ENCODE measurements around the gene H6PD.

Gene H6PD

GRCh38 chr1:9316512-9316911 is 81.9 kb downstream of the H6PD start:
- no peak for DNase-seq (ENCODE audit: low read depth, low spot score)

GRCh38 chr1:9317072-9317471 is 82.5 kb downstream of the H6PD start:
- DNase-seq (ENCODE audit: low read depth, low spot score), result no peak

GRCh38 chr1:9317591-9318417 is 83.2 kb downstream of the H6PD start:
- DNase-seq (ENCODE audit: low read depth, low spot score), result no peak

GRCh38 chr1:9319208-9319788 is 84.7 kb downstream of the H6PD start:
- no peak for DNase-seq (ENCODE audit: low read depth, low spot score)

- DNase-seq (ENCODE audit: low read depth, low spot score), result no peak
These were observed 85.4 kb downstream of the H6PD start for GRCh38 chr1:9319789-9320519.
